Measurements from ENCODE around the gene ZNF587. TPM values are rescaled to one million over a fixed set of nuclear protein-coding genes. Genes with fewer than 3 reads are reported as not detected.
"Not testable (repeated sequence)": the region's sequence is repeated elsewhere in the genome, so short reads cannot be mapped to it uniquely, and the experiment has no call there.

ZNF587 gene
- total RNA-seq, 4 donors from 2014 or later, result 13.2 to 27.5 (median 16.3) TPM

GRCh38 chr19:57850553-57851017, 926 bp downstream of the ZNF587 start:
- Histone ChIP-seq H3K9me3 (peaks cover 0 to 11% (median 0%) of the 10 kb centered on the region in 3 donors), H3K27me3 (no peaks in the 10 kb centered on the region), H3K4me1 (peaks cover 0 to 18% (median 11%) of the 10 kb centered on the region in 3 donors), H3K36me3 (peaks cover 0 to 27% (median 0%) of the 10 kb centered on the region in 3 donors), H3K4me3 (peak overlapping the region; percentile 70 to 82 (median 74)), H3K27ac (peak overlapping the region; percentile 81 to 88 (median 84))
- DNase-seq, result no peak
- no peak for TF ChIP-seq CTCF (IDR thresholded peaks at IDR 0.05)
- no peak for TF ChIP-seq POLR2A (IDR thresholded peaks at IDR 0.05)
- intact Hi-C loops (cut with DNase I), result no loop called here
- 9 to 14% methylated on average over 8 to 11 of the region's 11 CpGs for WGBS, 2 donors

- Histone ChIP-seq H3K9me3 (peaks cover 0 to 21% (median 0%) of the 10 kb centered on the region in 3 donors), H3K36me3 (peaks cover 2 to 42% (median 5%) of the 10 kb centered on the region in 3 donors), H3K4me1 (peaks cover 0 to 18% (median 11%) of the 10 kb centered on the region in 3 donors)
- H3K4me3 ChIP-seq; H3K27me3 ChIP-seq; intact Hi-C loops (cut with DNase I); DNase-seq; H3K27ac ChIP-seq: not testable (repeated sequence)
- 78 to 88% methylated on average over 4 of the region's 6 CpGs for WGBS, 2 donors
Observed at GRCh38 chr19:57851812-57852603, 2.3 kb downstream of the ZNF587 start.

- DNase-seq; H3K27me3 ChIP-seq; intact Hi-C loops (cut with DNase I); H3K4me3 ChIP-seq; H3K27ac ChIP-seq: not testable (repeated sequence)
- peaks cover 11 to 63% (median 14%) of the 10 kb centered on the region in 3 donors for H3K36me3 ChIP-seq
- peaks cover 0 to 37% (median 6%) of the 10 kb centered on the region in 3 donors for H3K9me3 ChIP-seq
- H3K4me1 ChIP-seq, result peaks cover 0 to 18% (median 11%) of the 10 kb centered on the region in 3 donors
- 88 to 100% methylated on average over 2 of the region's 2 CpGs for WGBS, 2 donors
Observed at GRCh38 chr19:57854117-57854516, 4.5 kb downstream of the ZNF587 start.

- H3K4me3 ChIP-seq; H3K27me3 ChIP-seq; H3K27ac ChIP-seq; H3K4me1 ChIP-seq; DNase-seq; intact Hi-C loops (cut with DNase I): not testable (repeated sequence)
- 95% methylated on average over 2 to 3 of the region's 3 CpGs for WGBS, 2 donors
- Histone ChIP-seq H3K36me3 (peaks cover 40 to 100% (median 44%) of the 10 kb centered on the region in 3 donors), H3K9me3 (peaks cover 0 to 91% (median 55%) of the 10 kb centered on the region in 3 donors)
Observed at GRCh38 chr19:57862351-57862750, 12.7 kb downstream of the ZNF587 start.

- Histone ChIP-seq H3K36me3 (peaks cover 24 to 60% (median 25%) of the 10 kb centered on the region in 3 donors), H3K9me3 (peaks cover 0 to 96% (median 76%) of the 10 kb centered on the region in 3 donors), H3K27me3 (no peaks in the 10 kb centered on the region), H3K4me1 (no peaks in the 10 kb centered on the region), H3K4me3 (no peak overlapping the region), H3K27ac (no peak overlapping the region)
- no peak for DNase-seq
- 93 to 95% methylated on average over 4 to 7 of the region's 7 CpGs for WGBS, 2 donors
- intact Hi-C loops (cut with DNase I), result no loop called here
- TF ChIP-seq CTCF (IDR thresholded peaks at IDR 0.05), result no peak
Observed at GRCh38 chr19:57867868-57868492, 18.3 kb downstream of the ZNF587 start.

GRCh38 chr19:57869655-57870054, 20.0 kb downstream of the ZNF587 start:
- peaks cover 0 to 98% (median 88%) of the 10 kb centered on the region in 3 donors for H3K9me3 ChIP-seq
- H3K27me3 ChIP-seq; H3K27ac ChIP-seq; intact Hi-C loops (cut with DNase I); DNase-seq; H3K4me3 ChIP-seq; H3K4me1 ChIP-seq: not testable (repeated sequence)
- 91 to 100% methylated on average over 4 to 6 of the region's 6 CpGs for WGBS, 2 donors
- peaks cover 17 to 57% (median 18%) of the 10 kb centered on the region in 3 donors for H3K36me3 ChIP-seq

- 82 to 88% methylated on average over 2 of the region's 2 CpGs for WGBS, 2 donors
- TF ChIP-seq CTCF (IDR thresholded peaks at IDR 0.05) (no peak), POLR2A (IDR thresholded peaks at IDR 0.05) (no peak)
- Histone ChIP-seq H3K27ac (no peak overlapping the region), H3K9me3 (peaks cover 0 to 98% (median 86%) of the 10 kb centered on the region in 3 donors), H3K27me3 (no peaks in the 10 kb centered on the region), H3K36me3 (peaks cover 14 to 54% (median 18%) of the 10 kb centered on the region in 3 donors), H3K4me1 (no peaks in the 10 kb centered on the region), H3K4me3 (no peak overlapping the region)
- no peak for DNase-seq
- intact Hi-C loops (cut with DNase I), result no loop called here
Observed at GRCh38 chr19:57870225-57870624, 20.6 kb downstream of the ZNF587 start.

All from esophagus squamous epithelium (tissue), 5 donors.